ENCODE results near the gene UNC13C. TPM values are rescaled to one million over a fixed set of nuclear protein-coding genes. Genes with fewer than 3 reads are reported as not detected.

The UNC13C gene
- total RNA-seq, 4 donors from 2014 or later: 0.04 to 0.24 (median 0.22) TPM

- WGBS: 76% methylated on average over 2 of the region's 2 CpGs
- no peak for DNase-seq (ENCODE audit: low spot score in 2 of 2)
- no peak for TF ChIP-seq POLR2AphosphoS5 (IDR thresholded peaks at IDR 0.05)
- TF ChIP-seq CTCF (IDR thresholded peaks at IDR 0.05): no peak
- no peak for TF ChIP-seq POLR2A (IDR thresholded peaks at IDR 0.05)
- no peak for TF ChIP-seq EP300 (IDR thresholded peaks at IDR 0.05)
- no peaks in the 10 kb centered on the region for H3K9me3 ChIP-seq
- no peaks in the 10 kb centered on the region for H3K36me3 ChIP-seq
- H3K27me3 ChIP-seq: no peaks in the 10 kb centered on the region
- H3K27ac ChIP-seq: no peak overlapping the region
- H3K4me3 ChIP-seq: no peak overlapping the region
- H3K4me1 ChIP-seq: no peaks in the 10 kb centered on the region
Measured at GRCh38 chr15:54091651-54092050, 113.4 kb downstream of the UNC13C start.

GRCh38 chr15:54094661-54095060 is 116.4 kb downstream of the UNC13C start:
- H3K4me1 ChIP-seq: no peaks in the 10 kb centered on the region
- TF ChIP-seq POLR2A (IDR thresholded peaks at IDR 0.05) (no peak), POLR2AphosphoS5 (IDR thresholded peaks at IDR 0.05) (no peak), EP300 (IDR thresholded peaks at IDR 0.05) (no peak), CTCF (IDR thresholded peaks at IDR 0.05) (no peak)
- no peak overlapping the region for H3K4me3 ChIP-seq
- H3K9me3 ChIP-seq: no peaks in the 10 kb centered on the region
- no peaks in the 10 kb centered on the region for H3K27me3 ChIP-seq
- WGBS: 97% methylated on average over 1 of the region's 1 CpG
- no peak for DNase-seq (ENCODE audit: low spot score in 2 of 2)
- H3K36me3 ChIP-seq: no peaks in the 10 kb centered on the region
- H3K27ac ChIP-seq: no peak overlapping the region

- Histone ChIP-seq H3K4me1 (no peaks in the 10 kb centered on the region), H3K36me3 (no peaks in the 10 kb centered on the region), H3K27ac (no peak overlapping the region), H3K27me3 (no peaks in the 10 kb centered on the region), H3K4me3 (no peak overlapping the region), H3K9me3 (no peaks in the 10 kb centered on the region)
- no peak for DNase-seq (ENCODE audit: low spot score in 2 of 2)
- TF ChIP-seq POLR2AphosphoS5 (IDR thresholded peaks at IDR 0.05) (no peak), EP300 (IDR thresholded peaks at IDR 0.05) (no peak), POLR2A (IDR thresholded peaks at IDR 0.05) (no peak), CTCF (IDR thresholded peaks at IDR 0.05) (no peak)
Measured at GRCh38 chr15:54097019-54097418, 118.8 kb downstream of the UNC13C start.

GRCh38 chr15:54099010-54099409 is 120.8 kb downstream of the UNC13C start:
- TF ChIP-seq POLR2A (IDR thresholded peaks at IDR 0.05) (no peak), POLR2AphosphoS5 (IDR thresholded peaks at IDR 0.05) (no peak), CTCF (IDR thresholded peaks at IDR 0.05) (no peak), EP300 (IDR thresholded peaks at IDR 0.05) (no peak)
- Histone ChIP-seq H3K4me1 (no peaks in the 10 kb centered on the region), H3K4me3 (no peak overlapping the region), H3K27ac (no peak overlapping the region), H3K36me3 (no peaks in the 10 kb centered on the region), H3K27me3 (no peaks in the 10 kb centered on the region), H3K9me3 (no peaks in the 10 kb centered on the region)
- WGBS: 53% methylated on average over 1 of the region's 1 CpG
- no peak for DNase-seq (ENCODE audit: low spot score in 2 of 2)

GRCh38 chr15:54101664-54102270 is 123.5 kb downstream of the UNC13C start:
- Histone ChIP-seq H3K4me1 (no peaks in the 10 kb centered on the region), H3K36me3 (no peaks in the 10 kb centered on the region), H3K27ac (no peak overlapping the region), H3K4me3 (no peak overlapping the region), H3K9me3 (no peaks in the 10 kb centered on the region), H3K27me3 (no peaks in the 10 kb centered on the region)
- DNase-seq (ENCODE audit: low spot score in 2 of 2): no peak
- WGBS: 83% methylated on average over 10 of the region's 10 CpGs
- TF ChIP-seq POLR2A (IDR thresholded peaks at IDR 0.05) (no peak), POLR2AphosphoS5 (IDR thresholded peaks at IDR 0.05) (no peak), EP300 (IDR thresholded peaks at IDR 0.05) (no peak), CTCF (IDR thresholded peaks at IDR 0.05) (no peak)
